ENCODE data around the gene TTLL13.
A peak's percentile ranks its signal among the peaks of the same experiment; 100 is the strongest.

Gene TTLL13

DNA sequence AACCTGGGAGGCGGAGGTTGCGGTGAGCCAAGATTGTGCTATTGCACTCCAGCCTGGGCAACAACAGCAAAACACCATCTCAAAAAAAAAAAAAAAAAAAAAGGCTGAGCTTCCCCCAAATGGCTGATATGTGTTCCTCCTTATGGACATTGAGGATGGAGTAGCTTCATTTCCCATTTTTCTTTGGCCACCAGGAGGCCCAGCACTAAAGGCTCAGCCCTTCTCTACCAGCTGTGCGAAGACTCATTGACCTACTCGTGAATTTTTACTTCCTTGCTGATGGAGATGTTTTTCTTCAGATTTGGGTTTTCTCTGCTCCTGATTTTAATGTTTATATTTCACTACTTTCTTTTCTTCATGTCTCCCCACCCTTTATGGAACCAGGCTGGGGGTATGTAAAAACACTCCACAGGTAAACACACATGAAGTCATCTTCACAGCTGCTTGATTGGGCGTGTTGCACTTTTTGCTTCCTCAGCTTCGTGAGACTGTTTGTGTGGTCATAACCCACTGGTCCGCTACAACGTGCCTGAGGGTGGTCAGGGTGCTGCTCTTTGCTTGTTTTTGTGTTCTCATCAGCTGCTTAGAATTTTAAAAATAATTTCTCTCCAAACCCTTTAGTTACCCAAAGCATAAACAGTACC, 34.7 kb upstream of the TTLL13 start:
- DNase-seq (ENCODE audit: low read depth): no peak

DNA sequence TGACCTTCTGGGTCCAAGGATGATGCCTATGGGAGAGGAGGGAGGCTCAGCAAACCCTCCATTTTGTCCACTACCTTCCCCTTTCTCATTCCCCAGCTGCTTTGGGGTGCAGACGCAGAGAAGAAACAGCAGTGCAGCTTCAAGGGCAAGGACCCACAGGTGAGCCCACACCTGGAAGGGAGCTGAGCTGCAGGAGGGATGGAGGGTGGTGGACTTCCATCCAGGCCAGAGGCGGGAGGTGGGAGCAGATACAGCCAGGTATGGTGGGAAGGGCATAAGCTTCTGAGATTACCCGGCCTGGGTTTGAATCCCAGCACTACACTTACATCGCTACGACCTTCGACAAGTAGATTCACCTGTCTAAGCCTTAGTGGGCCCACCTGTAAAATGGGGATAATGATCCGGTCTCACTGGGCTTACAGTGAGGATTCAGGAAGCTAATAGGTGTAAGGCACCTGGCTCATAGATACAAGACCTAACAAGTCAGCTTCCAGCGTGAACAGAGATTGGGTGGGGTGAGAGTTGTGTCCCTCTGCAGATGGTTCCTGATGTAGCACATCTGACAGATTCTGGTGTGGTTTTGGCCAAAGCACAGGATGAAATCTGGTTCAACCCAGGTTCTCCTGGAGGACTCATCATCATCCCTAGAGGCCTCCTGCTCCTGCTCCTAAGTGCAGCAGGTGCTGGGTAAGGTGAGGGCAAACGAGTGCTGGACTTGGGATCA, 31.5 kb upstream of the TTLL13 start:
- no peak for DNase-seq (ENCODE audit: low read depth)

GRCh38 chr15:90219421-90220141, 29.8 kb upstream of the TTLL13 start:
- DNase-seq (ENCODE audit: low read depth): peak; percentile 26

DNA sequence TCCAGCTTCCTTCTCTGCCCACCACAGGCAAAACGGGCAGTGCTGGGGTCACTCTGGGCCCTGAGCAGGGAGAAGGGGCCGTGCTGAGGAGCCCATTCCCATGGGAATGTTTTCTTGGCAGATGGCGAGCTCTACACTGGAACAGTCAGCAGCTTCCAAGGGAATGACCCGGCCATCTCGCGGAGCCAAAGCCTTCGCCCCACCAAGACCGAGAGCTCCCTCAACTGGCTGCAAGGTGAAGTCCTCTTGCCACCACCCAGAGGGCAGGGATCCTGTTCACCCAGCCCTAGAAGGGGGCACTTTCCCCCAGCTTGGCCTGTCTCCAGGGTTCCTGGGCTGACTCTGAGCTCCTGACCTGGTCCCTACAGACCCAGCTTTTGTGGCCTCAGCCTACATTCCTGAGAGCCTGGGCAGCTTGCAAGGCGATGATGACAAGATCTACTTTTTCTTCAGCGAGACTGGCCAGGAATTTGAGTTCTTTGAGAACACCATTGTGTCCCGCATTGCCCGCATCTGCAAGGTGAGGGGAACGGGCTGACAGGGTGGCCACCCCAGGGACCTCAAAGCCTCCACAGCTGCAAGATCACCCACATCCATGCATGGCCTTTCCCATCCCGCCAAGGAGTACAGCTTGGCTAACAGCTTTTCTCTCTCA, 28.0 kb upstream of the TTLL13 start:
- DNase-seq (ENCODE audit: low read depth): peak; percentile 37

GRCh38 chr15:90222547-90222946, 26.8 kb upstream of the TTLL13 start:
- DNase-seq (ENCODE audit: low read depth): no peak

DNA sequence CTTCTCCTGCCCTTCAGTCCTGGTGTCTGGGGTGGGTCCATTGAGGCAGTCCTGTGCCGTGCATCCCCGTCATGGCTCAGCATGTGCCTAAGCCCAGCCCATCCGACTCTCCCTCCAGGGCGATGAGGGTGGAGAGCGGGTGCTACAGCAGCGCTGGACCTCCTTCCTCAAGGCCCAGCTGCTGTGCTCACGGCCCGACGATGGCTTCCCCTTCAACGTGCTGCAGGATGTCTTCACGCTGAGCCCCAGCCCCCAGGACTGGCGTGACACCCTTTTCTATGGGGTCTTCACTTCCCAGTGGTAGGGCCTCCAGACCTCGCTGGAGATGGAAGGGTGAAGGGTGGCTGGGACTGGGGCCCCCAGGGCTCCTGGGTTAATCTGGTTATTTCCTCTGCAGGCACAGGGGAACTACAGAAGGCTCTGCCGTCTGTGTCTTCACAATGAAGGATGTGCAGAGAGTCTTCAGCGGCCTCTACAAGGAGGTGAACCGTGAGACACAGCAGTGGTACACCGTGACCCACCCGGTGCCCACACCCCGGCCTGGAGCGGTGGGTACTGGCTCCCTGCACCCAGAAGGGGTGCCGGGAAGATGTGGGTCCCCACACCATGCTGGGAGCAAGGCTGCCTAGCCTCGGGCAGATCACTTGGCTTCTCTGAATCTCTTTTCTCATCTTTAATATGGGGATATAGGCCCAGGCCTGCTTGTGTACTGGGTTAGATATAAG, 25.8 kb upstream of the TTLL13 start:
- DNase-seq (ENCODE audit: low read depth): no peak

- DNase-seq (ENCODE audit: low read depth): no peak
These were observed 24.3 kb upstream of the TTLL13 start for GRCh38 chr15:90225047-90225446.

GRCh38 chr15:90225504-90226234, 23.7 kb upstream of the TTLL13 start:
- no peak for DNase-seq (ENCODE audit: low read depth)

DNA sequence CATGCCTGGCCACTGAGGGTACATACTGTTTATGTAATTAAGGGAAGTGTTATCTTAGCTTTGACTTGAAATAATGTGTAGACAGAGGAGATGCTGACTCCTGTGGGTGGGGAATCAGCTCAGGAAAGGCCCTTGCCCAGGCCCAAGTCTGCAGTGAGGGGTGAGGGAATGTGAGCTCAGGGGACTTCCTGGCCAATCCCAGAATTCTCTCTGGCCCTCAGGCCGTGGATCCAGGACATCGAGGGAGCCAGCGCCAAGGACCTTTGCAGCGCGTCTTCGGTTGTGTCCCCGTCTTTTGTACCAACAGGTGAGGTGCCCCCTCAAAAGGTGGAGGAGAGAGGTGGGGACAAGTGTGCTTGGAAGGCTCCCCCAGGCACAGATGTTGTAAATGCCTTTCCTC, 22.0 kb upstream of the TTLL13 start:
- no peak for DNase-seq (ENCODE audit: low read depth)

DNA sequence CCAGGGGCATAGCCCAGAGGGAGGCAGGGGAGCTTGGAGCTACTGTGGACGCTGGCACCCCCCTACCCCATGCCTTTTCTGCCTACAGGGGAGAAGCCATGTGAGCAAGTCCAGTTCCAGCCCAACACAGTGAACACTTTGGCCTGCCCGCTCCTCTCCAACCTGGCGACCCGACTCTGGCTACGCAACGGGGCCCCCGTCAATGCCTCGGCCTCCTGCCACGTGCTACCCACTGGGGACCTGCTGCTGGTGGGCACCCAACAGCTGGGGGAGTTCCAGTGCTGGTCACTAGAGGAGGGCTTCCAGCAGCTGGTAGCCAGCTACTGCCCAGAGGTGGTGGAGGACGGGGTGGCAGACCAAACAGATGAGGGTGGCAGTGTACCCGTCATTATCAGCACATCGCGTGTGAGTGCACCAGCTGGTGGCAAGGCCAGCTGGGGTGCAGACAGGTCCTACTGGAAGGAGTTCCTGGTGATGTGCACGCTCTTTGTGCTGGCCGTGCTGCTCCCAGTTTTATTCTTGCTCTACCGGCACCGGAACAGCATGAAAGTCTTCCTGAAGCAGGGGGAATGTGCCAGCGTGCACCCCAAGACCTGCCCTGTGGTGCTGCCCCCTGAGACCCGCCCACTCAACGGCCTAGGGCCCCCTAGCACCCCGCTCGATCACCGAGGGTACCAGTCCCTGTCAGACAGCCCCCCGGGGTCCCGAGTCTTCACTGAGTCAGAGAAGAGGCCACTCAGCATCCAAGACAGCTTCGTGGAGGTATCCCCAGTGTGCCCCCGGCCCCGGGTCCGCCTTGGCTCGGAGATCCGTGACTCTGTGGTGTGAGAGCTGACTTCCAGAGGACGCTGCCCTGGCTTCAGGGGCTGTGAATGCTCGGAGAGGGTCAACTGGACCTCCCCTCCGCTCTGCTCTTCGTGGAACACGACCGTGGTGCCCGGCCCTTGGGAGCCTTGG, 21.3 kb upstream of the TTLL13 start:
- no peak for DNase-seq (ENCODE audit: low read depth)

DNA sequence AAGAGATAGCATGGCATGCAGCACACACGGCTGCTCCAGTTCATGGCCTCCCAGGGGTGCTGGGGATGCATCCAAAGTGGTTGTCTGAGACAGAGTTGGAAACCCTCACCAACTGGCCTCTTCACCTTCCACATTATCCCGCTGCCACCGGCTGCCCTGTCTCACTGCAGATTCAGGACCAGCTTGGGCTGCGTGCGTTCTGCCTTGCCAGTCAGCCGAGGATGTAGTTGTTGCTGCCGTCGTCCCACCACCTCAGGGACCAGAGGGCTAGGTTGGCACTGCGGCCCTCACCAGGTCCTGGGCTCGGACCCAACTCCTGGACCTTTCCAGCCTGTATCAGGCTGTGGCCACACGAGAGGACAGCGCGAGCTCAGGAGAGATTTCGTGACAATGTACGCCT, 20.4 kb upstream of the TTLL13 start:
- DNase-seq (ENCODE audit: low read depth): no peak

GRCh38 chr15:90230071-90230494, 19.3 kb upstream of the TTLL13 start:
- DNase-seq (ENCODE audit: low read depth): no peak

- no peak for DNase-seq (ENCODE audit: low read depth)
These were observed 18.7 kb upstream of the TTLL13 start for GRCh38 chr15:90230610-90231009.

DNA sequence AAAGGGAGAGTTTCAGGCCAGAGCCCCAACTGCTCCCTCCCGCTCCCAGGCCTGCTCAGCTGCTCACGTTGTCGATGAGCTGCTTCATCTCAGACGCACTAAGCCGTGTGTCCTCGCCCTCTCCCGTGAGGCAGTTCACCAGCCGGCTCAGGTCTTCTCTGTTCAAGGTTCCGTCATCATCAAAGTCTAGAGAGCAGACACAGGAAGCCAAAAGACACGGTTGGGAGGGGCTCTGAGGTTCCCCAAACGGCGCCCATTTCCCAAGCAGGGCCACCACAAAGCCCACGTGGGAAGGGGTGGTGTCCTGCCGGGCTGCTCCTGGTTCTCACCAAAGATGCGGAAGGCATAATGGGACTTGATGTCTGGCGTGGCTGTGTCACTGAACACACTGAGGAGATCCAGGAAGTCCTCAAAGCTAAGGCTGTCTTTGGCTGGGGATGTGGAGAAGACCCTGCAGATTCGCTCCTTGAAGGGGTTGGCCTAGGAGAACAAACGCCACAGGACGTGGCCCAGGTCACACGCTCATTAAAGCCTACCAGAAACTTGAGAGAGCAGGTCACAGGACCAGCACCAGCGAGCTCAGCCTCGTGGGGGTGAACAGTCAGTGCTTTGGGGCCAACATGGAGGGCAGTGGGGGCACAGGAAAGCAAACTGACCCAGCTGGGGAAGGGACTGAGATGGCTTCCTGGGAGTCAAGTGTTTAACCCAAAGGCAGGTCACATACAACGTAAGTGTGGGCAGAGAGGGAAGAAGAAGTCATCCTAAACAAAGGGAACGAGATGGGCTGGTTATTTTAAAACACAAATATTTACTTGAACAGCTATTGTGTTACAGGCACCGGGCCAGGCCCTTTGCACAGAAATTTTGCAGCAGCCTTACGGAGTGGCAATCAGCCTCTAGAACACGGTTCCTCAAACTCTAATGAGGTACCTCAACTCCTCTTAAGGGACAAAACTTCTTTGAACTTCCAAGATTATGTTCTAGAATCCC, 18.0 kb upstream of the TTLL13 start:
- no peak for DNase-seq (ENCODE audit: low read depth)

DNA sequence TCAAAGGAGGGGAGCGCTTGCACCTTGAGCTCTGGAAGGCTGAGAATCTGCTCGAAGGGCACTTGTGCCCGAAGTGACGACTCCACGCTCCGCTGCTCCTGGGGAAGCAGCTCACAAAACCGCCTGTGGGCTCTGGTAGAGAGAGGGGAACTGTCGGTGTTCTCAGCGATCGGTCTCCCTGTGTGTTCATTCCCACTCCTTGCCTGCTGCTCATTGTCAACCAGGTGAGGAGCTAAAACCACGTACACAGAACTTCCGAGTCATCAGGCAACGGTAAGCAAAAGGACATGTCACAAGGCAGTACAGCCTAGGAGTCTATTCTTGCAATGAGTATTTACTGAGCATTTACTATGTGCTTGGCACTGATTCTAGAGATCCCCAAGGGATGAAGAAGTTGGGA, 17.2 kb upstream of the TTLL13 start:
- no peak for DNase-seq (ENCODE audit: low read depth)

DNA sequence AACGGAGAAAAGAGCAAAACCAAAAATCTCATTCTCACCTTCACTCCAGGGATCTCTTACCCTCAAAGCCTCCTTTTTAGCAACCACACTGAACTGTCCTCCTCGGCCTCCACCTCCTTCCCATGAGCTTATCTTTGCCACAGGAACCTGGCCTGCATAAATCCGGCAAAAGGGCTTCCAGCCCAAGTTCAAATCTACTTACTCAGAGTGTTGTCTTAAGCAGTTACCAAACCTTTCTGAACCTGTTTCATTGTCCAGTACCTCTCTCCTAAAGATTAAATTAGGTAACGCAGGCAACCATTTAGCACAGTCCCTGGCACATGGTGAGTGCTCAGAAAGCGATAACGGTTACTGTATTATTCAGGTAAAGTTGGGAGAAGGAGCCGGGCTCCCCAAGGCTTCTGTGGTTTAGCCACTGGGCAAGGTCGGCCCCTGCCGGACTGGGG, 16.4 kb upstream of the TTLL13 start:
- no peak for DNase-seq (ENCODE audit: low read depth)

DNA sequence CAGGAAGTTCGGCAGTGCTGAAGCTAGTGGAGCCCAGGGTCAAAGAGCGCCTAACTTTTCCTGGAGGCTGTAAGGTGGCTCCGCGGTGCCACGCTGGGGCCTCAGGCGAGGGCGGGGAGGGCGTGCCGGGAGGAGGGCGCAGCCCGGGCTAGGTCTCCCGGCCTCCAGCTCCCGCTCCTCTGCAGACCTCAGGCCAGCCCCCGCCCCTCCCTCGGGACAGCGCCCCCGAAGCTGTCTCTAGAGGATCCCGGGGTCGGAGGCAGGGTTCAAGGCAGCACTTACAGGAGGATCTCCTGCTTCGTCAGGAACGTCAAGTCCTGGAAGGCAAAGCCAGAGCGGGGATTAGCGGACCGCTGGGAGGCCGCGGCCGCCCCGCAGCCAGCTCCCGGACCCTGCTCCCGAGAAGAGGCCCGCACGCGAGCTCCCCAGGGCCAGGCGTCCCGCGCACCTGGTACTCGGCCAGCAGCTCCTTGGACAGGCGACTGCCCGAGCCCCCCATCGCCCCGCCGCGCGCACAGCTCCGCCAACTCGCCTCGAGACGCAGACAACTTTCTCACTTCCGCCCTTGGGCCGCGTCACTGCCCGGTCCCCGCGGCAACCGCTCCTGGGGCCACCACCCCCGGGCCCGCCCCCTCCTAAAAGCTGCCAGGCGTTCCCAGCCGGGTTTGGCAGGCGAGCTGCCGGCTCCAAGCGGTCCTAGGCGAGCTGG, 15.8 kb upstream of the TTLL13 start, which contains the start of gene CIB1:
CIB1 (minus strand) TSS at position 555 of the 709 bp plus-strand sequence; CDS start at position 499, 56 bp downstream.
- DNase-seq (ENCODE audit: low read depth): peak; percentile 36
